ENCODE results near the gene CASZ1. TPM values are rescaled to one million over a fixed set of nuclear protein-coding genes. Genes with fewer than 3 reads are reported as not detected.
A peak's percentile ranks its signal among the peaks of the same experiment; 100 is the strongest.

CASZ1 gene
- total RNA-seq, 1 experiment from 2014 or later: 27.8 TPM

GRCh38 chr1:10733474-10734366 is 62.7 kb downstream of the CASZ1 start:
- intact Hi-C loops (cut with micrococcal nuclease; ENCODE audit: unreplicated experiment): no loop called here
- no peak for ATAC-seq
- Histone ChIP-seq H3K9me3 (ENCODE audit: control insufficient read depth, insufficient read depth, low read depth, low read length) (no peaks in the 10 kb centered on the region), H3K27ac (ENCODE audit: low read length) (no peak overlapping the region; the same call in 1 of the 2 replicates), H3K4me3 (ENCODE audit: low read depth in 2 of 2, low read length in 2 of 2) (no peak overlapping the region), H3K27me3 (ENCODE audit: control insufficient read depth, insufficient read depth, low read length) (no peaks in the 10 kb centered on the region), H3K36me3 (ENCODE audit: control insufficient read depth, insufficient read depth, low read length) (no peaks in the 10 kb centered on the region; the same call in 1 of the 2 replicates), H3K4me1 (ENCODE audit: control insufficient read depth, insufficient read depth, low read length) (peaks cover 14% of the 10 kb centered on the region)
- in situ Hi-C loops (cut with HindIII; ENCODE audit: low pct_unique_long_range_greater_than_20kb, low sequenced_read_pairs): no loop called here
- ChIA-PET POLR2A (no interaction called here), CTCF (interaction anchor here (0.6 kb wide), 1 partner anchor 58 kb away, joined by 3 read pairs; no protein-coding TSS in a partner anchor)
- no TSS peak for BruUV-seq (replicated peaks)
- TF ChIP-seq TCF7L2 (IDR thresholded peaks at IDR 0.05; ENCODE audit: low read depth, low read length) (no peak), POLR2AphosphoS5 (IDR thresholded peaks at IDR 0.05; ENCODE audit: low read depth, low read length) (no peak), CTCF (IDR thresholded peaks at IDR 0.05) (no peak), SIN3A (IDR thresholded peaks at IDR 0.05; ENCODE audit: borderline replicate concordance, insufficient read depth, low read depth, low read length) (no peak)
- TF ChIP-seq, protein P1, sequence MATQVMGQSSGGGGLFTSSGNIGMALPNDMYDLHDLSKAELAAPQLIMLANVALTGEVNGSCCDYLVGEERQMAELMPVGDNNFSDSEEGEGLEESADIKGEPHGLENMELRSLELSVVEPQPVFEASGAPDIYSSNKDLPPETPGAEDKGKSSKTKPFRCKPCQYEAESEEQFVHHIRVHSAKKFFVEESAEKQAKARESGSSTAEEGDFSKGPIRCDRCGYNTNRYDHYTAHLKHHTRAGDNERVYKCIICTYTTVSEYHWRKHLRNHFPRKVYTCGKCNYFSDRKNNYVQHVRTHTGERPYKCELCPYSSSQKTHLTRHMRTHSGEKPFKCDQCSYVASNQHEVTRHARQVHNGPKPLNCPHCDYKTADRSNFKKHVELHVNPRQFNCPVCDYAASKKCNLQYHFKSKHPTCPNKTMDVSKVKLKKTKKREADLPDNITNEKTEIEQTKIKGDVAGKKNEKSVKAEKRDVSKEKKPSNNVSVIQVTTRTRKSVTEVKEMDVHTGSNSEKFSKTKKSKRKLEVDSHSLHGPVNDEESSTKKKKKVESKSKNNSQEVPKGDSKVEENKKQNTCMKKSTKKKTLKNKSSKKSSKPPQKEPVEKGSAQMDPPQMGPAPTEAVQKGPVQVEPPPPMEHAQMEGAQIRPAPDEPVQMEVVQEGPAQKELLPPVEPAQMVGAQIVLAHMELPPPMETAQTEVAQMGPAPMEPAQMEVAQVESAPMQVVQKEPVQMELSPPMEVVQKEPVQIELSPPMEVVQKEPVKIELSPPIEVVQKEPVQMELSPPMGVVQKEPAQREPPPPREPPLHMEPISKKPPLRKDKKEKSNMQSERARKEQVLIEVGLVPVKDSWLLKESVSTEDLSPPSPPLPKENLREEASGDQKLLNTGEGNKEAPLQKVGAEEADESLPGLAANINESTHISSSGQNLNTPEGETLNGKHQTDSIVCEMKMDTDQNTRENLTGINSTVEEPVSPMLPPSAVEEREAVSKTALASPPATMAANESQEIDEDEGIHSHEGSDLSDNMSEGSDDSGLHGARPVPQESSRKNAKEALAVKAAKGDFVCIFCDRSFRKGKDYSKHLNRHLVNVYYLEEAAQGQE (IDR thresholded peaks at IDR 0.05; ENCODE audit: insufficient read depth in 1 of 2, low read depth in 2 of 2, low read length in 1 of 2): no peak
- DNase-seq (ENCODE audit: low read depth, low spot score): no peak

- H3K27me3 ChIP-seq (ENCODE audit: control insufficient read depth, insufficient read depth, low read length): no peaks in the 10 kb centered on the region
- ATAC-seq (peak; percentile 62), DNase-seq (ENCODE audit: low read depth, low spot score) (peak; percentile 82)
- no peak overlapping the region for H3K27ac ChIP-seq (ENCODE audit: low read length)
- TF ChIP-seq POLR2AphosphoS5 (IDR thresholded peaks at IDR 0.05; ENCODE audit: low read depth, low read length) (no peak), CTCF (IDR thresholded peaks at IDR 0.05) (no peak), SIN3A (IDR thresholded peaks at IDR 0.05; ENCODE audit: borderline replicate concordance, insufficient read depth, low read depth, low read length) (no peak), TCF7L2 (IDR thresholded peaks at IDR 0.05; ENCODE audit: low read depth, low read length) (no peak)
- TF ChIP-seq, protein P1 (IDR thresholded peaks at IDR 0.05; ENCODE audit: insufficient read depth in 1 of 2, low read depth in 2 of 2, low read length in 1 of 2): no peak
- H3K4me3 ChIP-seq (ENCODE audit: low read depth in 2 of 2, low read length in 2 of 2): no peak overlapping the region
- H3K36me3 ChIP-seq (ENCODE audit: control insufficient read depth, insufficient read depth, low read length): no peaks in the 10 kb centered on the region
- H3K9me3 ChIP-seq (ENCODE audit: control insufficient read depth, insufficient read depth, low read depth, low read length): no peaks in the 10 kb centered on the region
- in situ Hi-C loops (cut with HindIII; ENCODE audit: low pct_unique_long_range_greater_than_20kb, low sequenced_read_pairs) (no loop called here), intact Hi-C loops (cut with micrococcal nuclease; ENCODE audit: unreplicated experiment) (no loop called here)
- no TSS peak for BruUV-seq (replicated peaks)
- H3K4me1 ChIP-seq (ENCODE audit: control insufficient read depth, insufficient read depth, low read length): peaks cover 35% of the 10 kb centered on the region
- CTCF ChIA-PET: no interaction called here
- POLR2A ChIA-PET: interaction anchor here (0.8 kb wide), 1 partner anchor 20 kb away, joined by 4 read pairs; no protein-coding TSS in a partner anchor
Observed at GRCh38 chr1:10730985-10731384, 65.5 kb downstream of the CASZ1 start.

Data from Panc1 (cell line).